HepG2 (cell line): ENCODE measurements around the gene MAMLD1. TPM values are rescaled to one million over a fixed set of nuclear protein-coding genes. Genes with fewer than 3 reads are reported as not detected.

Experiments used
- ATAC-seq: fragments of 200-7000 bp; cut with Tn5 transposase; 3 replicates; pipeline ENCODE4 v1.9.1; 2020; ENCODE audit warnings: mild to moderate bottlenecking, moderate library complexity
- BruUV-seq: library from RNA; stranded (reverse); fragments of 400-500 nt; replicated peaks from 2 replicates; lab custom pipeline; 2021; lab: Mats Ljungman, UMichigan
- CTCF ChIA-PET: fragments of 300-600 bp; formaldehyde crosslinking; extraction: SDS; loops from one replicate; lab custom pipeline; 2021; ENCODE audit warnings: low total read pairs, inconsistent platforms, low intra/inter-chr PET ratio; lab: Yijun Ruan, JAX
- POLR2A ChIA-PET: fragments of 350-600 bp; sonication (Branson Sonifier 250); formaldehyde crosslinking; loops from one replicate; lab custom pipeline; 2020; ENCODE audit warnings: antibody characterized with exemption, inconsistent platforms; lab: Yijun Ruan, JAX
- DNase-seq: peaks from one replicate; pipeline ENCODE4 v3.0.0-alpha.2; 2015; ENCODE audit warnings: low spot score
- FAIRE-seq: peaks from 3 replicates; lab custom pipeline; 2011; peaks lifted over from hg19 to GRCh38; lab: Jason Lieb, UNC
- H2AFZ ChIP-seq: one replicate; pipeline ENCODE4 v1.6.1; 2011; ENCODE audit warnings: low read length, inconsistent platforms
- H3K27ac ChIP-seq: fragments of 300-600 bp; 3 replicates; pipeline ENCODE4 v1.8.0; 2011; ENCODE audit warnings: mixed run types, mild to moderate bottlenecking, mixed read lengths, low read length, inconsistent platforms; ENCODE audit not compliant: insufficient read depth; ENCODE audit errors: extremely low read length
- H3K27me3 ChIP-seq, 2 experiments: fragments of 200-600 bp in 1 of 2; 2 replicates in 1 of 2; 3 replicates in 1 of 2; pipeline versions ENCODE4 v1.6.0 to v1.8.0; 2011; ENCODE audit warnings: low read length in 2 of 2, mild to moderate bottlenecking in 2 of 2, moderate library complexity in 2 of 2, inconsistent platforms in 1 of 2; ENCODE audit not compliant: insufficient read depth in 2 of 2, control insufficient read depth in 1 of 2
- H3K36me3 ChIP-seq, 2 experiments: fragments of 200-600 bp in 1 of 2; replicated peaks in 1 of 2; 2 replicates in 1 of 2; 3 replicates in 1 of 2; pipeline versions ENCODE4 v1.5.1 to v1.8.0; 2011; ENCODE audit warnings: low read length in 2 of 2, inconsistent platforms in 1 of 2; ENCODE audit not compliant: insufficient read depth in 2 of 2, control insufficient read depth in 1 of 2
- H3K4me1 ChIP-seq: 2 replicates; pipeline ENCODE4 v1.5.1; 2012; ENCODE audit warnings: low read length, inconsistent platforms; ENCODE audit not compliant: insufficient read depth
- H3K4me2 ChIP-seq: 2 replicates; pipeline ENCODE4 v1.6.0; 2011; ENCODE audit warnings: low read depth, low read length, inconsistent platforms
- H3K4me3 ChIP-seq, 3 experiments: fragments of 200-600 bp in 1 of 3; sonication (generic), shearing (Covaris generic) in 1 of 3; replicated peaks in 1 of 3; 2 replicates each; pipeline ENCODE4 v1.5.1; 2011 to 2016; ENCODE audit warnings: low read length in 3 of 3, inconsistent platforms in 2 of 3, low read depth in 2 of 3, mild to moderate bottlenecking in 2 of 3, control low read depth in 1 of 3, mixed read lengths in 1 of 3; ENCODE audit not compliant: insufficient read depth in 1 of 3
- H3K79me2 ChIP-seq: one replicate; pipeline ENCODE4 v1.6.1; 2011; ENCODE audit warnings: low read length, inconsistent platforms; ENCODE audit not compliant: insufficient read depth
- H3K9ac ChIP-seq: 2 replicates; pipeline ENCODE4 v1.6.0; 2011; ENCODE audit warnings: mild to moderate bottlenecking, low read depth, low read length, inconsistent platforms; ENCODE audit not compliant: insufficient read depth
- H3K9me3 ChIP-seq: 2 replicates; pipeline ENCODE4 v1.5.1; 2012; ENCODE audit warnings: mild to moderate bottlenecking, low read length
- H4K20me1 ChIP-seq: 2 replicates; pipeline ENCODE4 v1.6.0; 2011; ENCODE audit warnings: inconsistent platforms, mild to moderate bottlenecking, low read length, moderate library complexity; ENCODE audit not compliant: insufficient read depth
- DMAP1 ChIP-seq: IDR thresholded peaks from 2 replicates; pipeline ENCODE4 v1.6.1; 2016
- MAFG ChIP-seq: sonication (generic); formaldehyde crosslinking; IDR thresholded peaks from 2 replicates; pipeline ENCODE4 v1.5.1; 2020; ENCODE audit warnings: mild to moderate bottlenecking, missing genetic modification reagents
- NPAS2 ChIP-seq: sonication (generic); formaldehyde crosslinking; IDR thresholded peaks from 2 replicates; pipeline ENCODE4 v1.8.0; 2022; ENCODE audit warnings: mild to moderate bottlenecking, missing genetic modification reagents, borderline replicate concordance
- ZNF773 ChIP-seq: sonication (generic); formaldehyde crosslinking; IDR thresholded peaks from 2 replicates; pipeline ENCODE4 v1.4.0; 2020; ENCODE audit warnings: missing genetic modification reagents, borderline replicate concordance
- WGBS: methylation state at CpG from one replicate; pipeline ENCODE4 v1.1.6; 2017; ENCODE audit warnings: low lambda C conversion rate; 5-methylcytosine and 5-hydroxymethylcytosine counted together
- in situ Hi-C: cut with HindIII; loops from 2 replicates; pipeline ENCODE4 v1.10.0; 2017; ENCODE audit warnings: low pct_unique_long_range_greater_than_20kb; ENCODE audit not compliant: extremely low pct_ligation_motif_present
- intact Hi-C: fragments of 100-400 bp; cut with micrococcal nuclease; formaldehyde crosslinking; loops from one replicate; pipeline ENCODE4 v1.10.0; 2022; ENCODE audit not compliant: unreplicated experiment
- polyA plus RNA-seq, 8 experiments: library from polyadenylated mRNA; depleted of rRNA in 3 of 8; stranded (reverse) in 7 of 8; unstranded in 1 of 8; fragments of >200 nt; fragmentation: Illumina TruSeq in 4 of 8; extraction: Trizol in 4 of 8; gene quantifications; 2 replicates each; pipeline versions ENCODE4 v1.2.1 to v1.2.3, GENCODE V29; 2011 to 2016; ENCODE audit warnings: low read depth in 4 of 8, missing spikeins in 1 of 8, mixed read lengths in 1 of 8; ENCODE audit not compliant: insufficient read depth in 1 of 8
- total RNA-seq, 5 experiments: library from RNA; depleted of rRNA; stranded (reverse); fragments of >200 nt; fragmentation: Illumina TruSeq; extraction: Trizol; gene quantifications; 2 replicates each; pipeline ENCODE4 v1.2.3, GENCODE V29; 2016; ENCODE audit warnings: low read depth in 1 of 5
- TF ChIP-seq, protein P1 (sequence below): sonication (generic); formaldehyde crosslinking; IDR thresholded peaks from 2 replicates; pipeline ENCODE4 v1.8.0; 2022; ENCODE audit warnings: mild to moderate bottlenecking, missing genetic modification reagents, moderate library complexity
- TF ChIP-seq, protein P2 (sequence below), 2 experiments: sonication (generic) in 1 of 2; formaldehyde crosslinking in 1 of 2; IDR thresholded peaks; 2 replicates each; pipeline versions ENCODE4 v1.4.0 to v1.6.1; 2018 to 2020; ENCODE audit warnings: missing genetic modification reagents in 2 of 2, borderline replicate concordance in 1 of 2, low read depth in 1 of 2, mild to moderate bottlenecking in 1 of 2, missing biosample characterization in 1 of 2

MAMLD1 gene
- total and polyA plus RNA-seq, 2 of the 13 experiments (the other 11 are each of a cell fraction or from before 2014, with no cell fraction given), result not detected

DNA sequence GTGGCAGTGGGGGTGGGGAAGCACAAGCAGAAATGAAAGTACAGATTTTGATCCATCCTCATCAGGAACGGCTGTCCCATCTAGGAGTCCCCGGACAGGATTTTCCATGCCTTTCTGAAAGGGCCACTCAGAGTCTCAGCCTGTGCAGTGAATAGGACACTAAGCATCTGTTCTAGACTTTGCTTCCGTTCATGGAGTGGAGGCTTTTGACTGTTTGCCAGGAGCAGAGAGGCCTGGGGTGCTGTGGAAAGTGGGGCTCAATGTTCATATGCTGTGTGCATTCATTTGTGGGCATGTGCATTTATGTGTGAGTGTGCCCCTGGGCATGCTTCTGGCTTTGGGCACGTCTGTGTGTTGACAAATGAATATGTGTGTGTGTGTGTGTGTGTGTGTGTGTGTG is 25.6 kb upstream of the MAMLD1 start:
- Histone ChIP-seq H3K27me3 (no peaks in the 10 kb centered on the region), H3K36me3 (no peaks in the 10 kb centered on the region), H2AFZ (no peak overlapping the region), H3K4me2 (no peak overlapping the region), H3K4me3 (no peak overlapping the region), H3K9me3 (no peaks in the 10 kb centered on the region), H3K27ac (no peak overlapping the region), H4K20me1 (no peaks in the 10 kb centered on the region), H3K79me2 (no peaks in the 10 kb centered on the region), H3K9ac (no peak overlapping the region), H3K4me1 (no peaks in the 10 kb centered on the region)
- in situ Hi-C loops, result no loop called here
- BruUV-seq, result no TSS peak
- 0% methylated on average over 1 of the region's 4 CpGs for WGBS
- TF ChIP-seq, protein P1, sequence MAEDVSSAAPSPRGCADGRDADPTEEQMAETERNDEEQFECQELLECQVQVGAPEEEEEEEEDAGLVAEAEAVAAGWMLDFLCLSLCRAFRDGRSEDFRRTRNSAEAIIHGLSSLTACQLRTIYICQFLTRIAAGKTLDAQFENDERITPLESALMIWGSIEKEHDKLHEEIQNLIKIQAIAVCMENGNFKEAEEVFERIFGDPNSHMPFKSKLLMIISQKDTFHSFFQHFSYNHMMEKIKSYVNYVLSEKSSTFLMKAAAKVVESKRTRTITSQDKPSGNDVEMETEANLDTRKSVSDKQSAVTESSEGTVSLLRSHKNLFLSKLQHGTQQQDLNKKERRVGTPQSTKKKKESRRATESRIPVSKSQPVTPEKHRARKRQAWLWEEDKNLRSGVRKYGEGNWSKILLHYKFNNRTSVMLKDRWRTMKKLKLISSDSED (CRISPR knock-in tag), result no peak
- TF ChIP-seq DMAP1 (CRISPR knock-in tag) (no peak), NPAS2 (CRISPR knock-in tag) (no peak)
- ATAC-seq, result no peak
- no peak for DNase-seq
- CTCF ChIA-PET, result no interaction called here
- POLR2A ChIA-PET, result no interaction called here
- intact Hi-C loops, result no loop called here
- FAIRE-seq, result no peak

DNA sequence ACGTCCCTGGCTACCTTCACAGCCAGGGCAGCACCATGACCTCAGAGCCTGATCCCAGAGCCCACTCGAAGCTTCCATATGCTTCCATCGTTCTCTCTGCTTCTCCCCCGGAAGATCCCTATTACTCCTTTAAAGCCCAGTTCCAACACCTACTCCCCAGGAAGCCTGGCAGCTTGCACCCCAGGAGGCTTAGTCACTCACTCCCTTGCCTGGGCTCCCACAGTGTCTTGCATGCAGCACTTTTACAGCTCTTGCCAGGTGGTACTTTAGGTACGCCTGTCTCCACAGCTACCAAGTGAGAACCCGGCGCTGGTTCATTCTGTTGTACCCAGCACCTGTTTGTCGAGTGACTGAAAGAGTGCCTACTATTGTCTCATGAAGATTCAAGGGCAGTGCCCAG is 24.5 kb upstream of the MAMLD1 start:
- ChIA-PET CTCF (no interaction called here), POLR2A (no interaction called here)
- FAIRE-seq (no peak), ATAC-seq (no peak), DNase-seq (no peak)
- Histone ChIP-seq H3K27me3 (no peaks in the 10 kb centered on the region), H3K4me1 (no peaks in the 10 kb centered on the region), H2AFZ (no peak overlapping the region), H3K36me3 (no peaks in the 10 kb centered on the region), H3K27ac (no peak overlapping the region), H3K4me2 (no peak overlapping the region), H4K20me1 (no peaks in the 10 kb centered on the region), H3K9me3 (no peaks in the 10 kb centered on the region), H3K4me3 (no peak overlapping the region), H3K79me2 (no peaks in the 10 kb centered on the region), H3K9ac (no peak overlapping the region)
- intact Hi-C loops, result no loop called here
- in situ Hi-C loops, result no loop called here
- TF ChIP-seq ZNF773 (CRISPR knock-in tag) (no peak), MAFG (no peak)
- TF ChIP-seq, protein P2, sequence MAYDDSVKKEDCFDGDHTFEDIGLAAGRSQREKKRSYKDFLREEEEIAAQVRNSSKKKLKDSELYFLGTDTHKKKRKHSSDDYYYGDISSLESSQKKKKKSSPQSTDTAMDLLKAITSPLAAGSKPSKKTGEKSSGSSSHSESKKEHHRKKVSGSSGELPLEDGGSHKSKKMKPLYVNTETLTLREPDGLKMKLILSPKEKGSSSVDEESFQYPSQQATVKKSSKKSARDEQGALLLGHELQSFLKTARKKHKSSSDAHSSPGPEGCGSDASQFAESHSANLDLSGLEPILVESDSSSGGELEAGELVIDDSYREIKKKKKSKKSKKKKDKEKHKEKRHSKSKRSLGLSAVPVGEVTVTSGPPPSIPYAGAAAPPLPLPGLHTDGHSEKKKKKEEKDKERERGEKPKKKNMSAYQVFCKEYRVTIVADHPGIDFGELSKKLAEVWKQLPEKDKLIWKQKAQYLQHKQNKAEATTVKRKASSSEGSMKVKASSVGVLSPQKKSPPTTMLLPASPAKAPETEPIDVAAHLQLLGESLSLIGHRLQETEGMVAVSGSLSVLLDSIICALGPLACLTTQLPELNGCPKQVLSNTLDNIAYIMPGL (CRISPR knock-in tag; IDR thresholded peaks at IDR 0.05; ENCODE audit: borderline replicate concordance in 1 of 2, low read depth in 1 of 2), result no peak
- WGBS, result 50% methylated on average over 2 of the region's 8 CpGs
- no TSS peak for BruUV-seq
